Erythroblast (primary cell): ENCODE measurements around the gene CCSER2.
"Not testable (repeated sequence)": the region's sequence is repeated elsewhere in the genome, so short reads cannot be mapped to it uniquely, and the experiment has no call there.

Experiments used
- GATA1 ChIP-seq: IDR thresholded peaks from 2 replicates; pipeline ENCODE4 v1.6.1; 2011; ENCODE audit warnings: low read depth, mild to moderate bottlenecking, control low read depth, low read length, moderate library complexity
- POLR2A ChIP-seq: IDR thresholded peaks from 2 replicates; pipeline ENCODE4 v1.6.1; 2011; ENCODE audit warnings: mild to moderate bottlenecking, low read length

GRCh38 chr10:84279876-84280475 lies 48.4 kb upstream of the CCSER2 start:
- not testable (repeated sequence) for TF ChIP-seq POLR2A, GATA1
